ENCODE measurements around the gene DCAF6. TPM values are rescaled to one million over a fixed set of nuclear protein-coding genes. Genes with fewer than 3 reads are reported as not detected.
A peak's percentile ranks its signal among the peaks of the same experiment; 100 is the strongest.

The DCAF6 gene
- polyA plus RNA-seq, 4 donors: 28.9 to 63.2 (median 35.6) TPM

DNA sequence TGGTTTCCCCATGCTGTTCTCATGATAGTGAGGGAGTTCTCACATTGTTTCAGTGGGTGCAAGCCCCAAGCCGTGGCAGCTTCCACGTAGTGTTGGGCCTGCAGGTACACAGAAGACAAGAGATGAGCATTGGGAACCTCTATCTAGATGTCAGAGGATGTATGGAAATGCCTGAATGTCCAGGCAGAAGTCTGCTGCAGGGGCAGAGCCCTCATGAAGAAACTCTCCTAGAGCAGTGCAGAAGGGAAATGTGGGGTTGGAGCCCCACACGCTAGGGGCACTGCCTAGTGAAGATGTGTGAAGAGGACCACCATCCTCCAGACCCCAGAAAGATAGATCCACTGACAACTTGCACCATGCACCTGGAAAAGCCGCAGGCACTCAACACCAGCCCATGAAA lies 183.3 kb downstream of the DCAF6 start:
- Histone ChIP-seq H3K27me3 (ENCODE audit: control insufficient read depth in 3 of 3, insufficient read depth in 3 of 3, low read length in 3 of 3) (no peaks in the 10 kb centered on the region), H3K4me3 (ENCODE audit: low read depth in 1 of 3, low read length in 3 of 3) (no peak overlapping the region), H3K36me3 (ENCODE audit: control insufficient read depth in 3 of 3, insufficient read depth in 2 of 3, low read depth in 1 of 3, low read length in 3 of 3) (peaks cover 0 to 4% (median 0%) of the 10 kb centered on the region in 3 donors), H3K27ac (ENCODE audit: low read depth in 1 of 3, low read length in 2 of 3) (no peak overlapping the region), H3K9me3 (ENCODE audit: control insufficient read depth in 2 of 2, insufficient read depth in 1 of 2, low read depth in 1 of 2, low read length in 1 of 2) (peaks cover 0 to 11% of the 10 kb centered on the region in 2 donors), H3K4me1 (ENCODE audit: control insufficient read depth in 3 of 3, insufficient read depth in 2 of 3, low read depth in 1 of 3, low read length in 2 of 3) (peaks cover 3 to 30% (median 8%) of the 10 kb centered on the region in 3 donors)
- FAIRE-seq: no peak
- DNase-seq: no peak
- 89 to 93% (median 90%) methylated on average over 4 of the region's 4 CpGs for WGBS, 3 donors

DNA sequence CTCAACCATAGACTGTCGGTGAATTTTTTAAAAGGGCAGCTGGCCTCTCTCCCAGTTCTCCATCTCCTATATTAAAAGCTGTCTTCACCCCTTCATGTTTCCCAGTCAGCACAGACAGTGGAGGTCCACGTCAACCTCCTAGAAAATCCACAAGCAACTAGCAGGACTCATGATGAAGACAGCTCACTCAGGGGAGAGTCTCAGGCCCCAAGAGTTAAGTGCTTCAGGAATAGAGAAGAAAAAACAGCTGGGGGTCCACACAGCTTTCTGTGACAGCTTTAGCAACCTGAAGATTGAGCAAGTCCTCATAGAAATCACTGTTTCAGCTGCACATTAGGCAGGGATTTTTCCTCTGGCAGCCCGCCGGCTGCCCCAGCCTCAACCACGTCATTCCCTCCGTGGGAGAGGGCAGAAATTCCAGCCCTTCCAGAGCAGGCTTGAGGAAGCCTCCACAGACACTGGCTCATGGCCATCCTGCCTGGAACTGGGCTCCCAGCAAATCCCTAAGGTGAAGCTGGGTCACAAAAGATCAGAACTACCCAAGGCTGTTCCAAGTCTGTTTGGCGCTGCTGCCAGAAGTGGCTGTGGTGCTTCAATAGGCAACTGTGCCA lies 185.0 kb downstream of the DCAF6 start:
- H3K9me3 ChIP-seq (ENCODE audit: control insufficient read depth in 2 of 2, insufficient read depth in 1 of 2, low read depth in 1 of 2, low read length in 1 of 2): peaks cover 0 to 11% of the 10 kb centered on the region in 2 donors
- peaks cover 0 to 18% (median 2%) of the 10 kb centered on the region in 3 donors for H3K4me1 ChIP-seq (ENCODE audit: control insufficient read depth in 3 of 3, insufficient read depth in 2 of 3, low read depth in 1 of 3, low read length in 2 of 3)
- peaks cover 0 to 6% (median 0%) of the 10 kb centered on the region in 3 donors for H3K36me3 ChIP-seq (ENCODE audit: control insufficient read depth in 3 of 3, insufficient read depth in 2 of 3, low read depth in 1 of 3, low read length in 3 of 3)
- no peak overlapping the region for H3K4me3 ChIP-seq (ENCODE audit: low read depth in 1 of 3, low read length in 3 of 3)
- WGBS, 3 donors: 60 to 83% (median 69%) methylated on average over 7 of the region's 7 CpGs
- FAIRE-seq (no peak), DNase-seq (no peak)
- no peaks in the 10 kb centered on the region for H3K27me3 ChIP-seq (ENCODE audit: control insufficient read depth in 3 of 3, insufficient read depth in 3 of 3, low read length in 3 of 3)
- peak overlapping the region in 1 of 3 donors; percentile 6 for H3K27ac ChIP-seq (ENCODE audit: low read depth in 1 of 3, low read length in 2 of 3)

DNA sequence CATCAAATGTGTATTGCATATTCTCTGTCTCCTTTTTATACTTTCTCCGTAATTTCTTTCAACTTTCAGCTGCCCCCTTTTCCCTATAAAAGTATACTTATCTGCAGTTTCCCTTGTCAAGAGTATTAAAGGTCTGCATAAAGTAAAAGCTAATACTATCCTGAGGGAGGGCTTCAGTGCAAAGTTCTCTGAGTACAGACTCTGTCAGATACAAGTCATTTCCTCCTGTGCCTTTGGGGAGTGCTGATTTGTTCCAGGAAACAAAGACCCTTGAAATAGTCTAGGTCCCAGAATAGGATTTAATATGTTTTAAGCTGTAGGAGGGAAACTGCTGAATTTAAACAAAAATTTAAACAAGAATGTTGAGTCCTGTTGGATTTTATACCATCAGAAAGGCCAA lies 188.6 kb downstream of the DCAF6 start:
- Histone ChIP-seq H3K36me3 (ENCODE audit: control insufficient read depth in 3 of 3, insufficient read depth in 2 of 3, low read depth in 1 of 3, low read length in 3 of 3) (peaks cover 0 to 3% (median 0%) of the 10 kb centered on the region in 3 donors), H3K27ac (ENCODE audit: low read depth in 1 of 3, low read length in 2 of 3) (peak overlapping the region in 1 of 3 donors; percentile 5), H3K9me3 (ENCODE audit: control insufficient read depth in 2 of 2, insufficient read depth in 1 of 2, low read depth in 1 of 2, low read length in 1 of 2) (peaks cover 0 to 14% of the 10 kb centered on the region in 2 donors), H3K27me3 (ENCODE audit: control insufficient read depth in 3 of 3, insufficient read depth in 3 of 3, low read length in 3 of 3) (no peaks in the 10 kb centered on the region), H3K4me3 (ENCODE audit: low read depth in 1 of 3, low read length in 3 of 3) (no peak overlapping the region), H3K4me1 (ENCODE audit: control insufficient read depth in 3 of 3, insufficient read depth in 2 of 3, low read depth in 1 of 3, low read length in 2 of 3) (peaks cover 0 to 6% (median 0%) of the 10 kb centered on the region in 3 donors)
- peak in 1 of 2 donors; percentile 48 for DNase-seq
- 31 to 71% (median 65%) methylated on average over 1 of the region's 1 CpG for WGBS, 3 donors
- FAIRE-seq: no peak

Other genes starting within 250 kb of the DCAF6 start
- 100 to 1,000 TPM in 1 of 4 donors, 10 to 100 TPM in 1, 1 to 10 TPM in 2; 8.1 to 107 (median 31.4) TPM for gene MPZL1, start 214.7 kb upstream of the DCAF6 start, polyA plus RNA-seq
- gene ADCY10, start 22.5 kb upstream of the DCAF6 start, polyA plus RNA-seq: 1 to 10 TPM in 1 of 4 donors, under 1 TPM in 2, not detected in 1; 0.15 to 1.1 (median 0.40) TPM
- 100 to 1,000 TPM; 140 to 208 (median 170) TPM for gene MPC2, start 389 bp downstream of the DCAF6 start, polyA plus RNA-seq
- 1 to 10 TPM in 2 of 4 donors, under 1 TPM in 2; under 0.01 to 4.1 (median 1.9) TPM for gene GPR161, start 200.2 kb downstream of the DCAF6 start, polyA plus RNA-seq
- 10 to 100 TPM; 21.2 to 29.7 (median 23.5) TPM for gene TIPRL, start 242.3 kb downstream of the DCAF6 start, polyA plus RNA-seq